Common myeloid progenitor, CD34-positive (primary cell): Measurements from ENCODE around the gene SNX15.

Experiments used
- CTCF ChIA-PET: fragments of 350-600 bp; sonication (Branson Sonifier 250); formaldehyde crosslinking; loops from one replicate; lab custom pipeline; 2021; ENCODE audit warnings: antibody characterized with exemption; lab: Charles Lee
- POLR2A ChIA-PET: fragments of 350-600 bp; sonication (Branson Sonifier 250); formaldehyde crosslinking; loops from one replicate; lab custom pipeline; 2021; ENCODE audit warnings: antibody characterized with exemption; lab: Charles Lee
- DNase-seq, 3 donors: peaks; one replicate each; pipeline versions ENCODE4 v3.0.0 to v3.0.0-alpha.2; 2013
- H3K27ac ChIP-seq, 2 experiments: 1 replicate in 1 of 2; 2 replicates in 1 of 2; pipeline ENCODE4 v1.7.0; 2013; ENCODE audit warnings: inconsistent platforms in 2 of 2, low read length in 2 of 2, mild to moderate bottlenecking in 2 of 2, low read depth in 1 of 2, moderate library complexity in 1 of 2; ENCODE audit not compliant: severe bottlenecking in 2 of 2, insufficient read depth in 1 of 2, poor library complexity in 1 of 2
- H3K27me3 ChIP-seq, 5 experiments: replicated peaks in 2 of 5; 1 replicate in 3 of 5; 2 replicates in 2 of 5; pipeline versions ENCODE4 v1.6.1 to v1.7.0; 2013; ENCODE audit warnings: low read length in 4 of 5, mild to moderate bottlenecking in 2 of 5, moderate library complexity in 2 of 5, inconsistent platforms in 1 of 5; ENCODE audit not compliant: insufficient read depth in 5 of 5, control insufficient read depth in 4 of 5
- H3K36me3 ChIP-seq, 4 experiments: 1 replicate in 2 of 4; 2 replicates in 2 of 4; pipeline versions ENCODE4 v1.6.1 to v1.7.0; 2013; ENCODE audit warnings: low read length in 3 of 4, control low read depth in 1 of 4, mild to moderate bottlenecking in 1 of 4; ENCODE audit not compliant: control insufficient read depth in 4 of 4, insufficient read depth in 4 of 4
- H3K4me1 ChIP-seq, 4 experiments: 1 replicate in 3 of 4; 2 replicates in 1 of 4; pipeline versions ENCODE4 v1.6.1 to v1.7.1; 2013; ENCODE audit warnings: low read length in 3 of 4, mild to moderate bottlenecking in 3 of 4, control low read depth in 1 of 4, inconsistent platforms in 1 of 4, moderate library complexity in 1 of 4; ENCODE audit not compliant: control insufficient read depth in 4 of 4, insufficient read depth in 4 of 4; ENCODE audit errors: control extremely low read depth in 1 of 4
- H3K4me3 ChIP-seq, 7 experiments: 1 replicate in 4 of 7; 2 replicates in 3 of 7; pipeline versions ENCODE4 v1.5.1 to v1.7.0; 2013; ENCODE audit warnings: mild to moderate bottlenecking in 7 of 7, low read length in 6 of 7, moderate library complexity in 6 of 7, inconsistent platforms in 2 of 7, low read depth in 2 of 7, control low read depth in 1 of 7; ENCODE audit not compliant: insufficient read depth in 4 of 7, control insufficient read depth in 1 of 7; ENCODE audit errors: extremely low read depth in 1 of 7
- H3K9me3 ChIP-seq, 5 experiments: 1 replicate in 4 of 5; 2 replicates in 1 of 5; pipeline versions ENCODE4 v1.6.1 to v1.7.1; 2013; ENCODE audit warnings: low read length in 4 of 5, mild to moderate bottlenecking in 2 of 5, inconsistent platforms in 1 of 5, low read depth in 1 of 5, moderate library complexity in 1 of 5; ENCODE audit not compliant: control insufficient read depth in 4 of 5, insufficient read depth in 2 of 5; ENCODE audit errors: control extremely low read depth in 1 of 5
- WGBS: methylation state at CpG from one replicate; pipeline ENCODE4 v1.1.5; 2013; ENCODE audit not compliant: insufficient coverage; 5-methylcytosine and 5-hydroxymethylcytosine counted together

Gene SNX15

GRCh38 chr11:65065851-65066250, 38.6 kb downstream of the SNX15 start:
- 100% methylated on average over 3 of the region's 7 CpGs for WGBS
- H3K36me3 ChIP-seq, result no peaks in the 10 kb centered on the region
- no peaks in the 10 kb centered on the region for H3K27me3 ChIP-seq
- DNase-seq, result no peak
- H3K4me1 ChIP-seq, result peaks cover 0 to 2% (median 0%) of the 10 kb centered on the region in 4 experiments
- no peaks in the 10 kb centered on the region for H3K9me3 ChIP-seq
- no peak overlapping the region for H3K4me3 ChIP-seq
- ChIA-PET CTCF (interaction anchor here (0.6 to 2.9 kb wide), 4 partner anchors 9 to 37 kb away, joined by 3 to 7 read pairs (median 4); no protein-coding TSS in a partner anchor), POLR2A (interaction anchor here (0.6 kb wide), 1 partner anchor 1436 kb away, joined by 4 read pairs; no protein-coding TSS in a partner anchor)
- H3K27ac ChIP-seq, result no peak overlapping the region

DNA sequence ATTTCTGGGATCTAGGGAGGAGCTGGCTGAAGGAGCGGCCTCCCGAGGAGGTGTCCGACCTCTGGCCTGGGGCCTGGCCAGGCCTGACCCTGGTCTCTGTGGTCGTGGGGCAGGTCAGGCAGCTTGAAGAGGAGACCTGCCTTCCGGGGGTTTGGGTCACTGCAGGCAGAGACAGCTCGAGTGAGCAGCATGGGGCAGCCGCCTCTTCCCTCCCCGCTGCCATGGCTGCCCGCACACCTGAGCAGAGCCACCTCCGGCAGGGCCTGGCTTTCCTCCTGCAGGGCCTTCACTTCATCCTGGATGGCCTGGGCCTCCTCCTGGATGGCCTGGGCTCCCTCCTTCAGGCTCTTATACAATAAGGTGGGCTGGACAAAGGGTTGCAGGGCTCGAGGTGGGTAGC, 39.1 kb downstream of the SNX15 start:
- POLR2A ChIA-PET, result interaction anchor here (0.6 kb wide), 1 partner anchor 1435 kb away, joined by 4 read pairs; no protein-coding TSS in a partner anchor
- CTCF ChIA-PET, result interaction anchor here (1.3 to 2.9 kb wide), 3 partner anchors 9 to 11 kb away, joined by 3 to 7 read pairs (median 4); no protein-coding TSS in a partner anchor
- no peaks in the 10 kb centered on the region for H3K36me3 ChIP-seq
- H3K4me1 ChIP-seq, result peaks cover 0 to 2% (median 0%) of the 10 kb centered on the region in 4 experiments
- no peak overlapping the region for H3K27ac ChIP-seq
- no peak overlapping the region for H3K4me3 ChIP-seq
- no peaks in the 10 kb centered on the region for H3K27me3 ChIP-seq
- 100% methylated on average over 11 of the region's 11 CpGs for WGBS
- no peak for DNase-seq
- H3K9me3 ChIP-seq, result no peaks in the 10 kb centered on the region

DNA sequence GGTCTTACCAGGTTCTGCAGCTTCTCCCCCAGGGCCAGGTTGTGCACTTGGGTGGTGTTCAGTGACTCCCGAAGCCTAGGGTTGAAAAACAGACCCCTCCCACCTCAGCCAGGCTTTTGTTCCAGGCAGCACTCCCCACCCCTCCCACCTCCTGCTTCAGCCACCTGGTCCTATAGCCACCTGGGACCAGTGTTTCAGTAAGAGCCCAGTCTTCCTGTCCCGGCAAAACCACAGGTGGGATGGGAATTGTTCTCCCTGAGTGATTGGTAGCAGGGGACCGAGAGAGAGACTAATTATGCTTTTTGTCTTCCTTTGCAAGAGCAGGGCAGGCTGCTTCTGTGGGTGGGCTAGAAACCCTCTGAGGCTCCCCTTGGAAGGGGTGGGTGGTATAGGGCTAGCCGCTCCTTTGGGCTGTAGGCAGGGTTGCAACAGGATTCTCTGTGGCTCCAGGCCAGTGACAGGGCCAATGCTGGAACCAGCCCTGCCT, 39.6 kb downstream of the SNX15 start:
- CTCF ChIA-PET, result interaction anchor here (1.3 to 2.9 kb wide), 3 partner anchors 9 to 11 kb away, joined by 3 to 7 read pairs (median 4); no protein-coding TSS in a partner anchor
- Histone ChIP-seq H3K36me3 (no peaks in the 10 kb centered on the region), H3K4me3 (no peak overlapping the region)

GRCh38 chr11:65067446-65067845, 40.2 kb downstream of the SNX15 start:
- Histone ChIP-seq H3K36me3 (no peaks in the 10 kb centered on the region), H3K4me1 (peaks cover 0 to under 1% (median 0%) of the 10 kb centered on the region in 4 experiments), H3K27me3 (no peaks in the 10 kb centered on the region), H3K4me3 (no peak overlapping the region), H3K9me3 (no peaks in the 10 kb centered on the region), H3K27ac (no peak overlapping the region)
- ChIA-PET POLR2A (no interaction called here), CTCF (interaction anchor here (2.9 kb wide), 1 partner anchor 10 kb away, joined by 7 read pairs; no protein-coding TSS in a partner anchor)
- WGBS, result 96% methylated on average over 3 of the region's 10 CpGs
- no peak for DNase-seq

More for the DNA sequence above, 39.6 kb downstream of the SNX15 start:
- POLR2A ChIA-PET, result no interaction called here
- H3K9me3 ChIP-seq, result no peaks in the 10 kb centered on the region
- DNase-seq, result no peak
- H3K4me1 ChIP-seq, result peaks cover 0 to 2% (median 0%) of the 10 kb centered on the region in 4 experiments
- 95% methylated on average over 3 of the region's 4 CpGs for WGBS
- H3K27me3 ChIP-seq, result no peaks in the 10 kb centered on the region
- no peak overlapping the region for H3K27ac ChIP-seq

- H3K9me3 ChIP-seq, result no peaks in the 10 kb centered on the region
- DNase-seq, result peak in 2 of 3 donors; percentile 75 to 76
- POLR2A ChIA-PET, result interaction anchor here (1.0 to 1.3 kb wide), 2 partner anchors 12 to 55 kb away, joined by 3 to 4 read pairs; no protein-coding TSS in a partner anchor
- 19% methylated on average over 6 of the region's 9 CpGs for WGBS
- no peaks in the 10 kb centered on the region for H3K36me3 ChIP-seq
- H3K4me3 ChIP-seq, result no peak overlapping the region
- H3K4me1 ChIP-seq, result no peaks in the 10 kb centered on the region
- no peaks in the 10 kb centered on the region for H3K27me3 ChIP-seq
- no peak overlapping the region for H3K27ac ChIP-seq
- CTCF ChIA-PET, result interaction anchor here (1.0 to 2.0 kb wide), 7 partner anchors 9 to 55 kb away, joined by 3 to 5 read pairs (median 4); partner anchors contain the start of gene ARL2
These were observed 42.0 kb downstream of the SNX15 start for GRCh38 chr11:65069217-65069616.

DNA sequence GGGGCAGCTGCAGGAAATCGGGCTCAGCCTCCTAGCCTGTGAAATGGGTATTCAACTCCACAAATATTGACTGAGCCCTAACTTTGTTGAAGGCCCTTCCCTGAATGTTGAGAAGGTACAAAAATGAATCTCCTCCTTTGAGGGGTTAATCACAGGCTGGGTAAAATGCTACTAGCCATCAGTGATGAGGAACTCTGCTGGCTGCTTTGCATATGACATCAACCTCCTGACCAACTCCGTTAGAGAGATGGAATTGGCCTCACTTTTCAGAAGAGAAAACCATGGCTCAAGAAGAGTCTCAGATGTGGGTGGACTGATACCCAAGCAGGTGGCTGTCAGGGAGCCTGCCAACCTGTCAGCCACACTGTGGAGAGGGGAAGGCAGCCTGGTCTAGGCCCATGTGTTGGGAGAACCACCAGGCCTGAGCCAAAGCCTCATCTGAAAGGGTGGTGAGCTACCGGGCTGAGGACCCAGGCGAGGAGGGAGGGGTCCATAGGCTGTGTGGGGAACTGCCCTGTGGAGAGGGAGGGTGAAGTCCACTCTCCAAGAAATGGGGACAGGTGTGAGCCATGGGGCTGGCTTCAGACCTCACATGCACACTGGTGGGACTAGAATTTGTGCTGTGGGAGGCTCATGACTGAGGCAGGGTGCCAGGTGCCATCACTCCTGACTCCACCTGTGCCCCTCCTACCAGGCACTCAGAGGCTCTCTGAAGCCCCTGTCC, 44.8 kb downstream of the SNX15 start:
- Histone ChIP-seq H3K27ac (no peak overlapping the region), H3K36me3 (peaks cover 0 to 13% (median 4%) of the 10 kb centered on the region in 4 experiments), H3K27me3 (no peaks in the 10 kb centered on the region), H3K4me1 (no peaks in the 10 kb centered on the region), H3K4me3 (no peak overlapping the region), H3K9me3 (no peaks in the 10 kb centered on the region)
- ChIA-PET CTCF (interaction anchor here (0.6 to 1.5 kb wide), 5 partner anchors 10 to 229 kb away, joined by 3 read pairs; partner anchors contain the start of gene NAALADL1), POLR2A (interaction anchor here (0.8 kb wide), 1 partner anchor 62 kb away, joined by 3 read pairs; no protein-coding TSS in a partner anchor)
- WGBS, result 80% methylated on average over 4 of the region's 4 CpGs
- no peak for DNase-seq
